ENCODE data around the gene JCAD.

The JCAD gene

DNA sequence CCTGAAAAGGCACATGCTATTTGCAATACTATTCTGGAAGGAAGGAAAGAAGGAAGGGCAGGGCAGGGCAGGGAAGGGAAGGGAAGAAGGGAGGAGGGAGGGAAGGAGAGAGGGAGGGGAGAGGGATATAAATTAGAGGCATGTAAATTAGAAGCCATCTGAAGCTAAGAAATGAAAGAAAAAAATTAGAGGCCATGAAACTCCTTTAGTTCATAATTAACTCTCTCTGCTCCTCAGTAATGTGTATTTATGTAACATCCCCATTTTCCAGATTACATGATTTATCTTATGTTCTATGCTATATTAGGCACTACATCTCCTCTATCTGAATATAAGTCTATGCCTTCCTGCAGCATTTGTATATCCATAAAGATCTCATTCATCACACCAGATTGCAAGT lies 12.7 kb upstream of the JCAD start:
- no peak for DNase-seq

GRCh38 chr10:30070001-30070685 lies 10.8 kb upstream of the JCAD start:
- DNase-seq: peak; percentile 26

DNA sequence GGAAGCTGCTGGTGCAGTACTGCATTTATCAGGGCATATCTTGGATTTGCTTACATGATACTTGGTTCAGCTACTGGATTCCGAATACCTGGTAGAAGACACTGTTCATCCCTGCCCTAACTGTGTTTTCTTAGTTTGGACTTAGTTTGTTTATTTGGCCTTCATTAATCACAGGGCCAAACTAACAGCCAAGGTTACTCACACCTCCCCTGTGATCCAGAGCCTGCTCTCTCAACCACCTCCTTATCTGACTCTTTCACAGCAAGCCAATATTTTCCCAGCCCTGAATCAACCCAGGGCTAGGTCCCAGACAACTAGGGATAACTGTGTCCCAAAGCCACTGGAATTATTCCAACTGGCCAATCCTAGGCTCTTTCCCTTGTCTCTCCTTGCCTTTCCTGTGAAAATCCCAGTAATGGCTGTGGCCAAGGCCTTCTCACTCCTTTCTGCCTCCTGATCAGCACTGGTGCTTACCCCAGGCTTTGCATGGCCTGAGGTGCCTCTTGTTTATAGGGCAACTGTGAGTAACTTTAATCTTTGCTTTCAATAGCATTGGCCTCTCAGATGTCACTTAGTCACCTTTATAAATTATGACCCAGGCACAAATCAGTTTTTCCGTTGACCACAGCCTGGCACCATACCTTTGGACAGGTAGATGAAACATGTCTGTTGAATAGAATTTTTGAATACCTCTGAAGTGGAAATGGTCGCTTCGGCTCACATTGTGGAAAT lies 9.3 kb upstream of the JCAD start:
- peak; percentile 31 for DNase-seq

- DNase-seq: peak; percentile 65
These were observed 3.7 kb upstream of the JCAD start for GRCh38 chr10:30063099-30063498.

- peak; percentile 52 for DNase-seq
These were observed 3.2 kb upstream of the JCAD start for GRCh38 chr10:30062582-30062981.

- DNase-seq: peak; percentile 69
These were observed 2.7 kb upstream of the JCAD start for GRCh38 chr10:30062090-30062489.

- DNase-seq: no peak
These were observed 735 bp downstream of the JCAD start for GRCh38 chr10:30058570-30059132.

DNA sequence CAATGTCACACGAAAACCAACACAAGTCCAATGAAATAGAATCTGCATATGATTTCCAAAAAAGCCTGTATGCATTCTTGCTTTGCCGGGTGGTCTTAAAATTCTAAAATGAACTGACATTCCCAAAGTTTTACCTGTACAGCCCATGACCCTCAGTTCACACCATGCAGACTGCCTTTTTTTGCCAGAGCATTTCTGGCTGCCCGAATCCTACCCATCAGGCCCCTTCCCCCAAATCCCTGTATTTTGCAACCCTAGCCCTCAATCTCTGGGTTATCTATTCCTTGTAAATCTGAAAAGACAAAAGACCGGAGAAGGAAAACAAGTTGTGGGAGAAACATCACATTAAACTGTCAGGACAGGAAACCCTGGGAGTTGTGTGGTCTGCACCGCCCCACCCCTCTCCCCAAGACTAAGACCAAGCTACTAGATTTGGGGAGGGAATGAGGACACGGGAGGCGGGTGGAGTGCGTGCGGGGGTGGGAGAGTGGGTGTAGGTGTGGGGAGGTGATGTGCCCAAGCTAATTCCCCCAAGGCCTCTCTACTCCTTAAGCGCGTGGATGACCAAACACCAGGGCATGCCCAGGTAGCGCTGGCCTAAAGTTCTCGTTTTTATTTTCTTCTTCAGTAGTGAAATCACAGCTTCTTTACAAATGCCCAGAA lies 1.4 kb downstream of the JCAD start:
- DNase-seq: no peak

DNA sequence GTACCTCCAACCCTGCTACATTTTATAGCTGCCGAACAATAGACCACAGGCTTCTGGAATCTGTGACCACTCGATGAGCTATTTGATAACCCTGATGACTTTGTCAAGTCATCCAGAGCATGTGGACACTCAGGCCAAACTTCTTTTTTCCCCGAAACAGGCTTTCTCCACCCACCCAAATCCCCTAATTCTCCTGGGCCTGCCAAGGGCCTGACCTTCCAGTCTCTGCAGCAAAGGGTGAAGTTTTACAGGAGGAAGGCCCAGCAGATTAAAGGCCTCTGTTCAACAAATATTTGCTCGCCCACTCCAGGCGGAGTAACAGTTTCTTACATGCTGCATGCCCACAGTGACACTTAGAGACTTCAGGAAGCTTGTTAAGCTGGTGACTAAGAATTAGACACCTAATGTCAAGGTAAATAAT lies 2.0 kb downstream of the JCAD start:
- DNase-seq: no peak

GRCh38 chr10:30056767-30057355 lies 2.5 kb downstream of the JCAD start:
- no peak for DNase-seq

DNA sequence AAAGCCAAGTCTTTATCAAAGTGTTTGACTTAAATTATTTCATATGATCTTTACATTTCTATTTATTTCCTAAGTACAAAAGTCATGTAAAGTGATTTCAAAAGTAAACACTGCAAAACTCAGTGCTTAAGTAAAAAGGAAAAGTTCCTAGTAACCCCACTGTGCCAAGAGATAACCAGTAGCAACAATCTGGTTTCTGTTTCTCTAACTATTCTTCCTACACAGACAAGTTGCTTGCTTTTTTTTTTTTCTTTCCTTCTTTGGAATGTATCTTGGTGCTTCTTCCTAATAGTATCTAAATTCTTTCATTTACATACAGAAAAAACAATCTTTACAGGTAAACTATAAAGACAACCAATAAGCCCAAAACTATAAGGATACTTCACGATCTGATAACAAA lies 3.1 kb downstream of the JCAD start:
- no peak for DNase-seq

DNA sequence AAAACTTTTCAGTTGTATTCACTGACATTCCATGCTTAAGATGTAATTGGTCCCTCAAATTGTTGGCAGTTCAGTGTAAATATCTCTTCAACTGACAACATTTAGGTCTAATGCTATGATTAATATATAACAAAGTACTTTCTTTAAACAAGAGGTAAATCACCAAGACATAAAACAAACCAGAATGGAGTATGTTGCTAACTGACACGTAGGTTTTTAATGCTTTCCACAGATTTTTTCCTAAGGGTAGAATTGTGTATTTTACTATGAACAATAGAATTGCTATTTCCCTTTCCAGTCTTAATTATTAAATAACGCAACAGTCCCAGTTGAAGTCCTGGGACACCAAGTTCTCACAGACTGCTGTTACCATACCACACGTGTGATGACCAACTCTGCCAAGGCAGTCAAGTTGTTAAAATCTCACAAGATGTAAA lies 4.1 kb downstream of the JCAD start:
- DNase-seq: no peak

DNA sequence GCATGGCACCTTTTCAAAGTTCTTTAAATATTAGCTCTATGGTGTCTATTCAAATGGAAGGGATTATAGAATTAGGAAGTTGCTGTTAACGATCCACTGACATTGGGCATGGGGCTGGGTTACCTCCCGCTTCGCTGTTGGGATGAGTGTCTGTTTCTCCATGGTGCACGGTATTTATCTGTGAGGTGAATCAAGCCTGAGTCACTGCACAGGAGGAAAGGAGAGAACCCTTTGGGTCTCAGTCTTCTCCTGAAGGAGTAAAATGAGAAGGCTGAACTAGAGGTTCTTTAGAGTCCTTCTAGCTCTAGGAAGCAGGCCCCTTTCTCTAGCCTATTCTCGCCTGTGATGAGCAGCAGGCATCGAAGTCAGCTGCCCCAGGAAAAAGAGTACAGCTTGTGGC lies 7.3 kb downstream of the JCAD start:
- DNase-seq: no peak

- no peak for DNase-seq
These were observed 8.2 kb downstream of the JCAD start for GRCh38 chr10:30051220-30051619.

GRCh38 chr10:30050411-30050810 lies 9.0 kb downstream of the JCAD start:
- DNase-seq: no peak

DNA sequence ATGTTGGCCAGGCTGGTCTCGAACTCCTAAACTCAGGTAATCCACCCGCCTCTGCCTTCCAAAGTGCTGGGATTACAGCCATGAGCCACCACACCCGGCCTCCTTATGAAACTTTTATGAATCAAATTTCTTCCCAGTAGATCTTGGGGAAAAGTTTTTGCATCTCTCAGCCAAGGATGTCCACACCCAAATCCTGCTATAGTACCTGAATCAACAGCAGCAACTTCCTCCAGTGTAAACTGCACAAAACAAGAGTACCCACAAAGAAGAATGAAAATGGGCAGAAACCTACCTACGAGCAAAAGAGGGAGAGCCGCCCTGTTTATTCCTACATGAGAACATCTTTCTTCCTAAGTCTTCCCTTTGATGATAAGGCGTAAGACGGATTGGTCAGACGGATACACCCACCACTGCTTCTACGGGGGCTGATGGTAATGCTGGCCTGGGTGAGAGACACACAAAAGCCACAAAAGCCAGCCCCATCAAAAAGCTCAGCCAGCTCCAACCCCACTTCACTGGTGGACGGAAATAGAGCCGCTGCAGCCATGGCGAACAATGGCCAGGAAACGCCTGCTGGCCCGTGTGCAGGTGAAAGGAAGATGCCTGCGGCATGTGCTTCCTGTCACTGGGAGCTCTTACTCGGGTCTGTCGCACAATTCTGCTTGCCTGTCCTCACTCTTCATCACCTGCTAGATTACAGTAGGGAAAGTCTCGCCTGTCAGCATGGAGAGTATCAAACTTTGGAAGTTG lies 10.4 kb downstream of the JCAD start:
- no peak for DNase-seq

DNA sequence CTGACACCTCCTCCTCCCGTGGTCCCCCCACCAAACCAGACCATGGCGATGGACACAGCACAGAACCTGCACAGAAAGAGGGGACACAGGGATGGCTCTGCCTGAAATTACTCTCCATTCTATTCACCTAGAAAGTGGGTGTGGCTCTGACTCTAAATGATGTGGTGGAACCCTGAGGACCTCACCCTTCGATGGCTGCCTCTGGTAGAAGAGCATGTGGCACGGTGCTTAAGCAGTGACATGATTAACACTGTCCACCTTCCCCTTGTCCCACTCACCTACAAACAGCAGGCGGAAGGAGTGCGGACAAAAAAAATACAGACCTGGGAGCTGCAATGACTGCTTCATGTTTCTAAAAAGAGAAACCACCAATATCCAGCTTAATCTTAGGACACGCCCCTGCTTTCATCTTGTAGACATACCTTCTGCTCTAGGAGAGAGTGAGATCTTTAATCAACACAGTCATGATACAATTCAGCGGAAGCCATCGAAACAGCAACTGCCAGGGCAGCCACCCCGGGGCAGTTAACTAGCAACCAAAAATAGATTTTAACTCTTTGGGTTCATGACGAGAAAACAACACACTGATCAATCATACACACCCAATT lies 11.4 kb downstream of the JCAD start:
- DNase-seq: no peak

GRCh38 chr10:30047430-30047829 lies 12.0 kb downstream of the JCAD start:
- no peak for DNase-seq

GRCh38 chr10:30046476-30046875 lies 12.9 kb downstream of the JCAD start:
- no peak for DNase-seq

GRCh38 chr10:30045961-30046360 lies 13.4 kb downstream of the JCAD start:
- no peak for DNase-seq

- DNase-seq: no peak
These were observed 15.7 kb downstream of the JCAD start for GRCh38 chr10:30043476-30044270.
